Measurements from ENCODE around the gene MROH9.
A peak's percentile ranks its signal among the peaks of the same experiment; 100 is the strongest.

Gene MROH9

GRCh38 chr1:171037626-171038025 lies 102.3 kb downstream of the MROH9 start:
- DNase-seq (ENCODE audit: low read depth), result no peak
- Histone ChIP-seq H3K9me3 (ENCODE audit: control insufficient read depth, low read length) (no peaks in the 10 kb centered on the region), H3K36me3 (ENCODE audit: control insufficient read depth, insufficient read depth, low read length, severe bottlenecking) (no peaks in the 10 kb centered on the region), H3K4me1 (ENCODE audit: control insufficient read depth, insufficient read depth, low read length) (no peaks in the 10 kb centered on the region), H3K9ac (ENCODE audit: low read length) (no peak overlapping the region), H3K4me3 (ENCODE audit: low read length) (no peak overlapping the region), H3K27me3 (replicated peaks; ENCODE audit: control insufficient read depth, insufficient read depth, low read length) (no peaks in the 10 kb centered on the region)

- no peak overlapping the region for H3K9ac ChIP-seq (ENCODE audit: low read length)
- DNase-seq (ENCODE audit: low read depth), result no peak
- H3K4me3 ChIP-seq (ENCODE audit: low read length), result no peak overlapping the region
- H3K4me1 ChIP-seq (ENCODE audit: control insufficient read depth, insufficient read depth, low read length), result no peaks in the 10 kb centered on the region
- no peaks in the 10 kb centered on the region for H3K36me3 ChIP-seq (ENCODE audit: control insufficient read depth, insufficient read depth, low read length, severe bottlenecking)
- H3K9me3 ChIP-seq (ENCODE audit: control insufficient read depth, low read length), result peaks cover 6% of the 10 kb centered on the region
- H3K27me3 ChIP-seq (replicated peaks; ENCODE audit: control insufficient read depth, insufficient read depth, low read length), result no peaks in the 10 kb centered on the region
These were observed 103.0 kb downstream of the MROH9 start for GRCh38 chr1:171038284-171038683.

DNA sequence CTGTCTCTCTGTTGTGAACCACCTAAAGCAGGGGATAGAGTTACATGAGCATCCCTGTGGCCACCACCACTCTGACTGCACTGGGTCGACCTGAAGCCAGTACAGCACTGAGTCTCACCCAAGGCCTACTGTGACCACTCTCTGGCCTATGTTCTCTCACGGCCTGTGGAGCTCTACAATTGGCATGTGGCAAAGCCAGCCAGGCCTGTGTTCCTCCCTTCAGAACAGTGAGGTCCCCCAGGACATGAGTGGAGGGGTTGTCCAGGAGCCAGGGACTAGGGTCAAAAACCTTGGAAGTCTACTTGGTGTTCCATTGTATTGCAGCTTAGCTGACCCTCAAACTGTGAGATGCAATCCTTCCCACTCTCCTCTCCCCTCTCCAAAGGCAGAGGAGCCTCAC lies 112.7 kb downstream of the MROH9 start:
- H3K36me3 ChIP-seq (ENCODE audit: control insufficient read depth, insufficient read depth, low read length, severe bottlenecking), result no peaks in the 10 kb centered on the region
- DNase-seq (ENCODE audit: low read depth), result no peak

GRCh38 chr1:171052977-171053376 lies 117.6 kb downstream of the MROH9 start:
- Histone ChIP-seq H3K9me3 (ENCODE audit: control insufficient read depth, low read length) (peaks cover under 1% of the 10 kb centered on the region), H3K36me3 (ENCODE audit: control insufficient read depth, insufficient read depth, low read length, severe bottlenecking) (no peaks in the 10 kb centered on the region), H3K27me3 (replicated peaks; ENCODE audit: control insufficient read depth, insufficient read depth, low read length) (no peaks in the 10 kb centered on the region), H3K4me1 (ENCODE audit: control insufficient read depth, insufficient read depth, low read length) (no peaks in the 10 kb centered on the region), H3K9ac (ENCODE audit: low read length) (no peak overlapping the region), H3K4me3 (ENCODE audit: low read length) (no peak overlapping the region)
- DNase-seq (ENCODE audit: low read depth), result no peak

More for the DNA sequence above, 112.7 kb downstream of the MROH9 start:
- Histone ChIP-seq H3K27me3 (replicated peaks; ENCODE audit: control insufficient read depth, insufficient read depth, low read length) (no peaks in the 10 kb centered on the region), H3K4me3 (ENCODE audit: low read length) (no peak overlapping the region), H3K4me1 (ENCODE audit: control insufficient read depth, insufficient read depth, low read length) (no peaks in the 10 kb centered on the region), H3K9me3 (ENCODE audit: control insufficient read depth, low read length) (peaks cover 28% of the 10 kb centered on the region), H3K9ac (ENCODE audit: low read length) (no peak overlapping the region)

- no peak for DNase-seq (ENCODE audit: low read depth)
- Histone ChIP-seq H3K4me1 (ENCODE audit: control insufficient read depth, insufficient read depth, low read length) (no peaks in the 10 kb centered on the region), H3K36me3 (ENCODE audit: control insufficient read depth, insufficient read depth, low read length, severe bottlenecking) (no peaks in the 10 kb centered on the region), H3K9ac (ENCODE audit: low read length) (no peak overlapping the region), H3K4me3 (ENCODE audit: low read length) (no peak overlapping the region), H3K9me3 (ENCODE audit: control insufficient read depth, low read length) (no peaks in the 10 kb centered on the region), H3K27me3 (replicated peaks; ENCODE audit: control insufficient read depth, insufficient read depth, low read length) (no peaks in the 10 kb centered on the region)
These were observed 120.8 kb downstream of the MROH9 start for GRCh38 chr1:171055966-171056643.

GRCh38 chr1:171061425-171062143 lies 126.2 kb downstream of the MROH9 start:
- DNase-seq (ENCODE audit: low read depth), result peak; percentile 33
- Histone ChIP-seq H3K9ac (ENCODE audit: low read length) (no peak overlapping the region), H3K4me3 (ENCODE audit: low read length) (no peak overlapping the region), H3K9me3 (ENCODE audit: control insufficient read depth, low read length) (no peaks in the 10 kb centered on the region), H3K27me3 (replicated peaks; ENCODE audit: control insufficient read depth, insufficient read depth, low read length) (no peaks in the 10 kb centered on the region), H3K4me1 (ENCODE audit: control insufficient read depth, insufficient read depth, low read length) (no peaks in the 10 kb centered on the region), H3K36me3 (ENCODE audit: control insufficient read depth, insufficient read depth, low read length, severe bottlenecking) (no peaks in the 10 kb centered on the region)

GRCh38 chr1:171062902-171063301 lies 127.6 kb downstream of the MROH9 start:
- Histone ChIP-seq H3K9ac (ENCODE audit: low read length) (no peak overlapping the region), H3K27me3 (replicated peaks; ENCODE audit: control insufficient read depth, insufficient read depth, low read length) (no peaks in the 10 kb centered on the region), H3K4me1 (ENCODE audit: control insufficient read depth, insufficient read depth, low read length) (no peaks in the 10 kb centered on the region), H3K9me3 (ENCODE audit: control insufficient read depth, low read length) (no peaks in the 10 kb centered on the region), H3K4me3 (ENCODE audit: low read length) (no peak overlapping the region), H3K36me3 (ENCODE audit: control insufficient read depth, insufficient read depth, low read length, severe bottlenecking) (no peaks in the 10 kb centered on the region)
- no peak for DNase-seq (ENCODE audit: low read depth)

DNA sequence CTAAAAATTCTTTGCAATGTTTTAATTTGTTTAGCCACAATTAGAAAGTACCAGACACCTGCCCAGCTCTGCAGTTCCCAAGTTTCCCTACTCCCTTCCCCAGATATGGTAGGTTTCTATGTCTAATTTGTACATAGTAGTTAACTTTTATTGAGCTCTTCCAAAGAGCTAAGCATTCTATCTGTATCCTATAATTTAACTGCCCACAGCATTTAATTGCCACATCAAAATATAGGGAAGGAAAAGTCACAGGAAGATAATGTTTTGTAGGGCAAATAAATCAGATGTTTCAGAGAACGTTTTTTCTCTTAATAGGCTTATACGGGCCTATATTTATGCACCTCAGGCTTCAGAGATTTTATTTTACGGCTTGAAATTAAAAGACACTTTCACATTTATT lies 139.7 kb downstream of the MROH9 start:
- no peak for DNase-seq (ENCODE audit: low read depth)
- no peaks in the 10 kb centered on the region for H3K36me3 ChIP-seq (ENCODE audit: control insufficient read depth, insufficient read depth, low read length, severe bottlenecking)
- H3K27me3 ChIP-seq (replicated peaks; ENCODE audit: control insufficient read depth, insufficient read depth, low read length), result no peaks in the 10 kb centered on the region
- no peaks in the 10 kb centered on the region for H3K9me3 ChIP-seq (ENCODE audit: control insufficient read depth, low read length)
- no peaks in the 10 kb centered on the region for H3K4me1 ChIP-seq (ENCODE audit: control insufficient read depth, insufficient read depth, low read length)
- no peak overlapping the region for H3K9ac ChIP-seq (ENCODE audit: low read length)
- no peak overlapping the region for H3K4me3 ChIP-seq (ENCODE audit: low read length)

- no peaks in the 10 kb centered on the region for H3K9me3 ChIP-seq (ENCODE audit: control insufficient read depth, low read length)
- H3K4me3 ChIP-seq (ENCODE audit: low read length), result peak overlapping the region; percentile 9
- peaks cover 17% of the 10 kb centered on the region for H3K4me1 ChIP-seq (ENCODE audit: control insufficient read depth, insufficient read depth, low read length)
- H3K27me3 ChIP-seq (replicated peaks; ENCODE audit: control insufficient read depth, insufficient read depth, low read length), result no peaks in the 10 kb centered on the region
- DNase-seq (ENCODE audit: low read depth), result peak; percentile 84
- peak overlapping the region; percentile 65 for H3K9ac ChIP-seq (ENCODE audit: low read length)
- no peaks in the 10 kb centered on the region for H3K36me3 ChIP-seq (ENCODE audit: control insufficient read depth, insufficient read depth, low read length, severe bottlenecking)
These were observed 146.0 kb downstream of the MROH9 start for GRCh38 chr1:171081314-171081753.

GRCh38 chr1:171081763-171082201 lies 146.4 kb downstream of the MROH9 start:
- H3K4me1 ChIP-seq (ENCODE audit: control insufficient read depth, insufficient read depth, low read length), result peaks cover 17% of the 10 kb centered on the region
- H3K9me3 ChIP-seq (ENCODE audit: control insufficient read depth, low read length), result no peaks in the 10 kb centered on the region
- H3K9ac ChIP-seq (ENCODE audit: low read length), result peak overlapping the region; percentile 65
- no peaks in the 10 kb centered on the region for H3K36me3 ChIP-seq (ENCODE audit: control insufficient read depth, insufficient read depth, low read length, severe bottlenecking)
- no peaks in the 10 kb centered on the region for H3K27me3 ChIP-seq (replicated peaks; ENCODE audit: control insufficient read depth, insufficient read depth, low read length)
- no peak for DNase-seq (ENCODE audit: low read depth)
- H3K4me3 ChIP-seq (ENCODE audit: low read length), result peak overlapping the region; percentile 9

DNA sequence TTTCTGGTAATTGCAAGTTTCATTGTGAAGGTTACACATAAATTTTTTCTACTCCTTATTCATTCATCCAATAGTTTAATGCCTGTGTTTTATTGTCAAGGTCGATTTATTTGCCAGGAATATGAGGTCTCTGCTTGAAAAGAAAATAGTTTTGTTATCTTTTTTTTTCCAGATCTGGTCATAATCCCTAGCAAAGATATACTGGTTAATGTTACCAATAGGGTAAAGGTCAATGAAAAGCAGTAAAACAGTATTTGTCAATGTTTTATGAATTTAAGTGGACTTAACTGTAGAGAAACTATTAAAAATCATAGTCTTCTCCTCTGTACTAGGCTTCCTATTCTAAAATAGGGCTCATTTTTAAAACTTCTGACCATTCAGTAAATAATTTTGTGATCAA lies 147.3 kb downstream of the MROH9 start:
- peaks cover 17% of the 10 kb centered on the region for H3K4me1 ChIP-seq (ENCODE audit: control insufficient read depth, insufficient read depth, low read length)
- no peak for DNase-seq (ENCODE audit: low read depth)
- H3K36me3 ChIP-seq (ENCODE audit: control insufficient read depth, insufficient read depth, low read length, severe bottlenecking), result no peaks in the 10 kb centered on the region
- H3K9me3 ChIP-seq (ENCODE audit: control insufficient read depth, low read length), result no peaks in the 10 kb centered on the region
- H3K9ac ChIP-seq (ENCODE audit: low read length), result peak overlapping the region; percentile 16
- H3K27me3 ChIP-seq (replicated peaks; ENCODE audit: control insufficient read depth, insufficient read depth, low read length), result no peaks in the 10 kb centered on the region
- H3K4me3 ChIP-seq (ENCODE audit: low read length), result no peak overlapping the region
